ENCODE measurements around the gene TYROBP.

DNA sequence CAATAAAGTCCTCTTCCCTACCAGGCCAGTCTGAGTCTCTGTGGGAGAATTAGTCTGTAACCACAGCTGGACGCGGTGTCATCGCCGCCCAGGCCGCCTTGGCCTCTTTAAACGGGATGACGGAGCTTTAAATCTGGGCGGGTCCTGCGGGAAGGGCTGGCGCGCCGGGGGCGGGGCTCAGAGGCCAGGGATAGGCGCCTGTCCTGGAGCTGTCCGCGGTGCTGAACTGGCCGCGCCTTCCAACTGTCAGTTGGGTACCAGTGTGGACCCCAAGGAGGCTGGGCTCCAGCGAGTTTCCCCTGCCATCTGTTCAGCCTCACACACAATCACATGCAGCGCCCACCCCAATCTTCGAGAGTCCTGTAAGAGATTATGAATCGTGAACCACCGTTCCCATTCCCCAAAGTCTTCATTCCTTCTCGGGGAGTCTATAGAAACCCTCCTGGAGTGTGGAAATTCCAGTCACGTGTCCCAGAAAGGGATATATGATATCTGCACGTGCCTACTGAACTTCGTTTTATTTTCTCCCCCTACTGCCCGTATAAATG, 28.3 kb downstream of the TYROBP start:
- TF ChIP-seq FOXA1 (IDR thresholded peaks at IDR 0.05) (no peak), CTBP1 (IDR thresholded peaks at IDR 0.05; ENCODE audit: borderline replicate concordance) (no peak), NFRKB (IDR thresholded peaks at IDR 0.05) (no peak), ZNF384 (IDR thresholded peaks at IDR 0.05) (no peak), SP1 (IDR thresholded peaks at IDR 0.05) (no peak), SUZ12 (IDR thresholded peaks at IDR 0.05) (no peak)
